Head of caudate nucleus (tissue), 42 donors: ENCODE data around the gene IMPACT.
A peak's percentile ranks its signal among the peaks of the same experiment; 100 is the strongest.

Experiments used
- DNase-seq, 42 donors: peaks; one replicate each; pipeline versions ENCODE4 v3.0.0 to v3.0.0-alpha.2; 2020 to 2021; ENCODE audit warnings: mixed read lengths in 7 of 42
- intact Hi-C: fragments of 100-400 bp; cut with DNase I; formaldehyde crosslinking; loops from one replicate; pipeline ENCODE4 v1.15.0; 2022

IMPACT gene

DNA sequence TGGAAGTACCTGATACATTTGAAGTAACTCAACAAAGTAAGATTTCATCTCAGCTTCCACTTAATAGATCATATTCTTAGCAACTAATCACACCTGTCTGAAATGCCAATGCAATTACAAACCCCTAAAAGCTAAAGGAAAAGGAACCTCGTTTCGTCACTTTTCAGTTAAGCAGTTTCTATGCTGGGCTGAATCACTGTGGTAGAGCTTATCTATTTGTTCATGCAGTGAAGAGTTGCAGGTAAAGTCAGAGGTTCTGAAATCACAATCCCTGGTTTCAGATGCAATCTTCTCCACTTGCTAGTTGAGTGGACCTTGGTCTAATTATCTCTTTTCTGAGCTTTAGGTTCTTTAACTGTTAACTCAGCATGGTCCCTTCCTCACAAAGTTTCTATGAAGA lies 40.3 kb downstream of the IMPACT start:
- DNase-seq, result no peak
- intact Hi-C loops, result no loop called here

GRCh38 chr18:24470022-24470618 lies 43.6 kb downstream of the IMPACT start:
- intact Hi-C loops, result no loop called here

GRCh38 chr18:24470805-24471204 lies 44.3 kb downstream of the IMPACT start:
- no peak for DNase-seq
- intact Hi-C loops, result no loop called here

More at GRCh38 chr18:24470022-24470618, 43.6 kb downstream of the IMPACT start:
- no peak for DNase-seq

DNA sequence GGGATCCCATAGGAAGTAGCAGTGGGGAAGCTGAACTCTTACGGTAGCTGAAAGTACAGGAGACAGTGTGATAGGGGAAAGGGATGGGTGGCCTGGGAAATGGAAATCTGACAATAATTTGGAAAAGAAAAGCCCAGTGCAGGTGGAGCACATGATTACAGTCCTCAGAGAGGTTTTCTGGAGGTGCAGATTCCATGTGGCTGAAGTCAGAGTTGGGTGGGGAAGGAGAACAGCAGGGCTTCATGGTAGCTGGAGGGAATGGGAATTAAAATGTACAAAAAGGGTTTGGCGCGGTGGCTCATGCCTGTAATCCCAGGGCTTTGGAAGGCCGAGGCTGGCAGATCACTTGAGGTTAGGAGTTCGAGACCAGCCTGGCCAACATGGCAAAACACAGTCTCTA lies 46.1 kb downstream of the IMPACT start:
- intact Hi-C loops, result no loop called here
- DNase-seq, result no peak

DNA sequence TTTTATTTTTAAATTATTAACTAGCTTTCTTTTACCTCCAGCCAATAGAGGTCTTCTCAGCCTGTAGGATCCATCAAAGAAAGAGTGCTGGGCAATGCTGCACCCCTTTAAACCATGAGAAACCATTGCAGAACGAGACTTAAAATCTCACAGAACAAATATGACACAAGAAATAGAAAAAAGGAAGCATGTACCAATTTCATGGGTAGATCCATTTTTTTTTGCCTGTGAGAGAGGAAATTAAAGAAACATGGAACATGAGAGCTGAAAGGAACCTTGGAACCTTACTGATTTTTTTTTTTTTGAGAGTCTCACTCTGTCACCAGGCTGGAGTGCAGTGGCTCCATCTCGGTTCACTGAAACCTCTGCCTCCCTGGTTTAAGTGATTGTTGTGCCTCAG lies 47.9 kb downstream of the IMPACT start:
- no peak for DNase-seq
- intact Hi-C loops, result no loop called here

DNA sequence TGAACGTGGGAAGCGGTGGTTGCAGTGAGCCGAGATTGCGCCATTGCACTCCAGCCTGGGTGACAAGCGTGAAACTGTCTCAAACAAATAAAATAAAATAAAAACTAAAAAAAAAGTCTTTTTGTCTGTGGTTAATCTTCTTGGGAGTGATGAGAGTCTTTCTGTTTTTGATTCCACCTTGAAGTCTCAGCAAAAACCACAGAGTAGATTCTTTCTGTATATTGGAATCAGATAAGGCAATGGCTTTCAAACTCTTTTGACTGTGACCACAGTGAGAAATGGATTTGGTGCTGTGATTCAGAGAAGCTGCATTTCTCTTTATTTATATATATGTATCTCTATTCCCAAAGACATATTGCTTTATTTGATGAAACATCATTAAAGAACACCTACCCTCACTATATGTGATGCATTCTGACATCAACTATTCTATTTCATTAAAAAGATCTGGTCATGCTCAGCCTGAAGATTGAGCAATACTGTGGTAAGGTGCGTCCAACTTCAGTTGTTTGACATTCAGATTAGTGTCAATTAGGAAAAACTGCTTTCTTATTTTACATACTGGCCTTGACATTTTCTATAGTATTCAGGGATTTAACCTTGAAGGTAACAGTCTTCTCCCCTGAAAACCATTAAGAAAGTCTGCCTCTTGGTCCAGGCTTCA lies 49.6 kb downstream of the IMPACT start:
- intact Hi-C loops, result no loop called here
- DNase-seq, result no peak

- intact Hi-C loops, result no loop called here
These were observed 52.9 kb downstream of the IMPACT start for GRCh38 chr18:24479371-24479770.

GRCh38 chr18:24482821-24483220 lies 56.4 kb downstream of the IMPACT start:
- DNase-seq, result no peak
- intact Hi-C loops, result no loop called here

More at GRCh38 chr18:24479371-24479770, 52.9 kb downstream of the IMPACT start:
- DNase-seq, result peak in 1 of 42 donors; percentile 10

- intact Hi-C loops, result loop anchor here (5.0 kb wide), 1 partner anchor 128 kb away; no protein-coding TSS in a partner anchor
- no peak for DNase-seq
These were observed 59.2 kb downstream of the IMPACT start for GRCh38 chr18:24485681-24486080.

- intact Hi-C loops, result loop anchor here (5.0 kb wide), 1 partner anchor 129 kb away; no protein-coding TSS in a partner anchor
- DNase-seq, result no peak
These were observed 60.2 kb downstream of the IMPACT start for GRCh38 chr18:24486684-24487083.

- intact Hi-C loops, result loop anchor here (5.0 kb wide), 1 partner anchor 132 kb away; no protein-coding TSS in a partner anchor
- peak in 4 of 42 donors; percentile 12 to 59 (median 30) for DNase-seq
These were observed 62.5 kb downstream of the IMPACT start for GRCh38 chr18:24488824-24489493.

DNA sequence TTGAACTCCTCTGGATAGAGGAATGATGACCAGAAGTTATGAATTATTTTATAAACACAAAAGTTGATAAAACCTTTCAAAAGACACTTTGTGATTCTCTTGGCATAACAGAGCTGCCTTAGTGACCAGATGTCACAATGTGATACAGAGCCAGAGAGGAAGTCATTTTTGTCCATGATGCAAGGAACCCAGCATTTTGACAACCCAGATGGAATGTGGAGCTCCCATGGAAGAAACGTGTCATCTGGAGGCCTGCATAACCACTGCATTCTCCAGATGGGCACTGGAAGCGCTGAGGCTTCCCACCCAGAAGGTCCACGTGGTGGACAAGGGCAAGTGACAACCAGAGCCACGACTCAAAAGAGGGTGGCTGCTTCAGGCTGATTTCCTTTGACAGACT lies 64.1 kb downstream of the IMPACT start:
- no peak for DNase-seq

GRCh38 chr18:24491927-24492834 lies 65.7 kb downstream of the IMPACT start:
- intact Hi-C loops, result no loop called here
- DNase-seq, result no peak

More for the DNA sequence above, 64.1 kb downstream of the IMPACT start:
- intact Hi-C loops, result no loop called here

GRCh38 chr18:24494586-24494985 lies 68.1 kb downstream of the IMPACT start:
- DNase-seq, result no peak
- intact Hi-C loops, result no loop called here

DNA sequence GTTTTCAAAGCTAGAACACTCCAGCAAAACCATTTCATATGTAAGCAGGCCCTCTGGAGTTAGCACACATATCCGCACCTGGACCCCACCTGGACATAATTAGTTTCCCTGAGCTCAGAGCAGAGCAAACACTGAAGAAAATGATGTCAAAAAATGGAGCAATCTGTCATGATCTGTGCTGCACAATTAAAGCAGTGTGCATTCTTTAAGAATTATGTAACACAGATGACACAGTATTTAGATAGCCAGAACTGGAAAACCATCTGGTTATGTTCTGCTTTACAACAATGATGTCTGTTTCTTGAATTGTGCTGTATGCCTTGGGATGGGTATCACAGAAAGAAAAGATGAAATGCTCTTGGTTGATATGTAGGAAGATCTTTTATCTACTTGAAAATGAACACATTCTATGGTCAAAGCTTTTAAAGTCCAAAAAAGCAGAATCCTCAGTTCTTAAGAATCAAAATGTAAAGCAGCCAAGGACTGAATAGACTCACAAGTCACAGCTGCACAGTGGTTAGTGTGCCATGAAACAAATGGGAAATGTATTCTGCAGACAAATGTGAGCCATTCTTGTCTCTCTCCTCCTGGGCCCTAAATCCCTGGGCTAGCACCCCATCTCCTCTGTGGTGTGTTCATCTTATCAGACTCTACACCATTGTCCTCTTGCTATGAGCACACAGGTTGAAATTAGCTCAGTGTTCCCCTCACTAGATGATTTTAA lies 70.7 kb downstream of the IMPACT start:
- DNase-seq, result no peak
- intact Hi-C loops, result no loop called here

DNA sequence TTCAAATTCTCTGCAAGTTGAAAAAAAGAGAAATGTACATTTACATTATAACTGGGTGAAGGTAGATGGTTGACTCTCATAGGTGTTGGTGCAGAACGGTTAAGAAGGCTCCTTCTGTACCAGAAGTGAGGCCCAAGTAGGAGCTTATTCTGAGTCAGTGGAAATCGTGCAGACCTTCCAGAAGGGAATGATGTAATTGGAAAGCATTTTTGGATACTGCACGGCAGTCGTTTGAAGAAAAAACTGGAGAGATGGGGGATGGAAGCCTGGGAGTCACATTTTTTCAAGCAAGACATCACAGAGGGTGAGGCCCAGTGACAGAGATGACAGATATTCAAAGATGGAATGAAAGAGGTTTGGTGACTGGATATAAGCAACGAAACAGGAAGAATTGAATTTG lies 73.3 kb downstream of the IMPACT start:
- no peak for DNase-seq
- intact Hi-C loops, result no loop called here

- no peak for DNase-seq
- intact Hi-C loops, result no loop called here
These were observed 73.7 kb downstream of the IMPACT start for GRCh38 chr18:24500217-24500616.

DNA sequence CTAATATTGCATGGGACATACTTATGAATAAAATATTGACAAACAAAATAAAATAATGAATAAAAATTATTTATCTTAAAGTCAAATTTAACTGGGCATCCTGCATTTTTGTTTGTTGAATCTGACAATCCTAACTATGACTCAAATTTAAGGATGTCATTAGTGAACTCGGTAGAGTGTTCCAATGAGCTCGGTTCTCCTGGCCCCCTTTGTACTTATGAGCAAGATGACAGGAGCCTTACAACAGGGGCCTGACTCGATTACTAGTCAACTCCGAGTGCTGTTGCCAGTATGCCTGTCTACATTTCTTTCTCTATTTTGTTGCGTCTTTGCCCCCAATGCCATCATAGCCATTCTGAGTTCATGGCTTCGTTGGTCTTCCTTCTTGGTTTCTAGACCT lies 74.3 kb downstream of the IMPACT start:
- intact Hi-C loops, result no loop called here
- no peak for DNase-seq
